CD8-positive, alpha-beta memory T cell (primary cell): ENCODE measurements around the gene CTU1. TPM values are rescaled to one million over a fixed set of nuclear protein-coding genes. Genes with fewer than 3 reads are reported as not detected.

ENCODE experiments used
- CTCF ChIA-PET: fragments of 350-600 bp; sonication (Branson Sonifier 250); formaldehyde crosslinking; loops from one replicate; lab custom pipeline; 2021; ENCODE audit warnings: antibody characterized with exemption; lab: Charles Lee
- POLR2A ChIA-PET: fragments of 350-600 bp; sonication (Branson Sonifier 250); formaldehyde crosslinking; loops from one replicate; lab custom pipeline; 2021; ENCODE audit warnings: antibody characterized with exemption; lab: Charles Lee
- DNase-seq, 5 donors: peaks; one replicate each; pipeline versions ENCODE4 v3.0.0 to v3.0.0-alpha.2; 2020 to 2022; ENCODE audit warnings: mixed read lengths in 1 of 5
- H3K27ac ChIP-seq: one replicate; pipeline ENCODE4 v1.7.0; 2013; ENCODE audit warnings: low read depth, mild to moderate bottlenecking, low read length, moderate library complexity
- H3K27me3 ChIP-seq: 2 replicates; pipeline ENCODE4 v1.7.0; 2013; ENCODE audit warnings: low read length, mild to moderate bottlenecking; ENCODE audit not compliant: insufficient read depth, poor library complexity, severe bottlenecking
- H3K36me3 ChIP-seq: 2 replicates; pipeline ENCODE4 v1.7.0; 2013; ENCODE audit warnings: mild to moderate bottlenecking, low read length, moderate library complexity; ENCODE audit not compliant: insufficient read depth
- H3K4me1 ChIP-seq: 2 replicates; pipeline ENCODE4 v1.7.0; 2013; ENCODE audit warnings: mild to moderate bottlenecking, low read length, moderate library complexity; ENCODE audit not compliant: insufficient read depth
- H3K4me3 ChIP-seq: 2 replicates; pipeline ENCODE4 v1.7.0; 2013; ENCODE audit warnings: mild to moderate bottlenecking, low read length
- H3K9me3 ChIP-seq: 2 replicates; pipeline ENCODE4 v1.7.0; 2013; ENCODE audit warnings: mild to moderate bottlenecking, low read length
- H3K27ac Mint-ChIP-seq, 8 donors: one replicate each; pipeline ENCODE4 v1.8.0; 2020 to 2021; ENCODE audit warnings: mixed read lengths in 8 of 8, mild to moderate bottlenecking in 6 of 8, inconsistent platforms in 3 of 8, moderate library complexity in 3 of 8
- H3K27me3 Mint-ChIP-seq, 2 donors: one replicate each; pipeline ENCODE4 v1.8.0; 2020 to 2021; ENCODE audit warnings: mixed read lengths in 2 of 2, mild to moderate bottlenecking in 1 of 2, moderate library complexity in 1 of 2
- H3K36me3 Mint-ChIP-seq, 3 donors: one replicate each; pipeline ENCODE4 v1.8.0; 2020 to 2021; ENCODE audit warnings: mixed read lengths in 3 of 3, inconsistent platforms in 1 of 3, mild to moderate bottlenecking in 1 of 3
- H3K4me1 Mint-ChIP-seq, 3 donors: one replicate each; pipeline ENCODE4 v1.8.0; 2020 to 2021; ENCODE audit warnings: mixed read lengths in 3 of 3, inconsistent platforms in 1 of 3, mild to moderate bottlenecking in 1 of 3
- H3K4me3 Mint-ChIP-seq, 7 donors: one replicate each; pipeline ENCODE4 v1.8.0; 2020 to 2021; ENCODE audit warnings: mixed read lengths in 7 of 7, mild to moderate bottlenecking in 6 of 7, moderate library complexity in 4 of 7, inconsistent platforms in 2 of 7
- H3K9me3 Mint-ChIP-seq, 5 donors: one replicate each; pipeline ENCODE4 v1.8.0; 2020 to 2022; ENCODE audit warnings: mixed read lengths in 5 of 5, mild to moderate bottlenecking in 3 of 5, moderate library complexity in 2 of 5, inconsistent platforms in 1 of 5
- polyA plus RNA-seq: library from polyadenylated mRNA; unstranded; fragments of 300-500 nt; fragmentation: Illumina TruSeq; gene quantifications from one replicate; pipeline ENCODE4 v1.2.3, GENCODE V29; 2021
- total RNA-seq, 2 experiments: library from RNA; stranded (reverse); gene quantifications; one replicate each; pipeline ENCODE4 v1.2.3, GENCODE V29; 2021

Gene CTU1
- total and polyA plus RNA-seq, 3 experiments from 2014 or later, result 8.8 to 13.4 (median 11.0) TPM

DNA sequence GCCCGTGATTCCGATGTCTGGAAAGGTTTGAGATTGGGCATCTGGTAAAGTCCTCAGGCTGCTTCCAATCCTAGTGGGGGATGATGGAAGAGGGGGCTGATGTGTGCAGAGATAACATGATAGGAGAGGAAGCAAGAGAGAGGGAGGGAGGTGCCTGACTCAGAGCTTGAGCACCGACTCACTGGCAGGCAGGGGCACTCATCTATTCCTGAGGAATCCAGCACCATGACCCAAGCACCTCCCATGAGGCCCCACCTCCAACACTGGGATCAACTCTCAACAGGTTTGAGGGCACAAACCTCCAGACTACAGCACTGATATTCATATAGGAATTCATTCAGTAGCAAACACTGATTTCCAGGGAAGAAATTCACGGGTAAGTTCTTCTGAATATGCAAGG lies 10.9 kb upstream of the CTU1 start:
- POLR2A ChIA-PET, result no interaction called here
- CTCF ChIA-PET, result no interaction called here
- peaks cover 72% of the 10 kb centered on the region for H3K4me1 ChIP-seq

DNA sequence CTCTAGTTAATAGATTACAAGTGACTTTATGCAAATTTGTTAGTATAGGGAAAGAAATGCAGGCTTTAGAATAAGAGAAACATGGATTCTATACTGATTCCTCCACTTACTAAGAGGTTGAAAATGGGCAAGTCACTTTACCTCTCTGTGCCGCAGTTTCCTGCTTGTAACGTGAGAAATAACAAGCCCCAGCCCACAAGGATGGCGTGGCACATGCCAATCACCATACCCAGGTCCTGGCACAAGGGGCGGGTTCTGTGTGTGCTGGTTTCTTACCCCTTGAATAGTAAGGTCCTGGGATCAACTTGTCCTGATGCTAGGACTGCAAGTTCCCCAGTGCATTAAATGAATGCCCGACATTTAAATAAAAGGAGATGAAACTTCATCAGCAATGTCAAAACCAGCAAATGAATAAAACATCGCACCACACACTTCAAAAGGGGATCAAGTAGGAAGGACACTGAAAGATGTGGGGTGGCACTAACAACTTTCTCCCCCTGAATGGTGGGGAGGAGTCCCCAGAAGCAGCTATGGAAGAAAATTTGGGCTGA lies 8.6 kb upstream of the CTU1 start:
- H3K27me3 Mint-ChIP-seq, result no peaks in the 10 kb centered on the region
- H3K4me3 ChIP-seq, result no peak overlapping the region
- CTCF ChIA-PET, result no interaction called here
- H3K27ac Mint-ChIP-seq, result peak overlapping the region; percentile 39 to 91 (median 76)
- peak in 1 of 5 donors; percentile 17 for DNase-seq
- peaks cover 20 to 44% (median 24%) of the 10 kb centered on the region in 3 donors for H3K4me1 Mint-ChIP-seq
- no peaks in the 10 kb centered on the region for H3K9me3 Mint-ChIP-seq
- POLR2A ChIA-PET, result interaction anchor here (0.6 kb wide), 1 partner anchor 8 kb away, joined by 5 read pairs; no protein-coding TSS in a partner anchor
- H3K27me3 ChIP-seq, result no peaks in the 10 kb centered on the region
- peaks cover 0 to 1% (median 0%) of the 10 kb centered on the region in 3 donors for H3K36me3 Mint-ChIP-seq
- H3K4me3 Mint-ChIP-seq, result peak overlapping the region in 6 of 7 donors; percentile 19 to 62 (median 38)
- H3K9me3 ChIP-seq, result no peaks in the 10 kb centered on the region
- peaks cover 58% of the 10 kb centered on the region for H3K4me1 ChIP-seq
- no peaks in the 10 kb centered on the region for H3K36me3 ChIP-seq
- no peak overlapping the region for H3K27ac ChIP-seq

More for the DNA sequence above, 10.9 kb upstream of the CTU1 start:
- Mint-ChIP-seq H3K36me3 (peaks cover 0 to 4% (median 1%) of the 10 kb centered on the region in 3 donors), H3K4me3 (peak overlapping the region in 1 of 7 donors; percentile 2), H3K4me1 (peaks cover 42 to 63% (median 47%) of the 10 kb centered on the region in 3 donors), H3K27ac (peak overlapping the region; percentile 1 to 92 (median 45)), H3K9me3 (no peaks in the 10 kb centered on the region), H3K27me3 (no peaks in the 10 kb centered on the region)
- Histone ChIP-seq H3K36me3 (no peaks in the 10 kb centered on the region), H3K4me3 (no peak overlapping the region), H3K27ac (no peak overlapping the region), H3K27me3 (no peaks in the 10 kb centered on the region), H3K9me3 (no peaks in the 10 kb centered on the region)
- DNase-seq, result no peak

DNA sequence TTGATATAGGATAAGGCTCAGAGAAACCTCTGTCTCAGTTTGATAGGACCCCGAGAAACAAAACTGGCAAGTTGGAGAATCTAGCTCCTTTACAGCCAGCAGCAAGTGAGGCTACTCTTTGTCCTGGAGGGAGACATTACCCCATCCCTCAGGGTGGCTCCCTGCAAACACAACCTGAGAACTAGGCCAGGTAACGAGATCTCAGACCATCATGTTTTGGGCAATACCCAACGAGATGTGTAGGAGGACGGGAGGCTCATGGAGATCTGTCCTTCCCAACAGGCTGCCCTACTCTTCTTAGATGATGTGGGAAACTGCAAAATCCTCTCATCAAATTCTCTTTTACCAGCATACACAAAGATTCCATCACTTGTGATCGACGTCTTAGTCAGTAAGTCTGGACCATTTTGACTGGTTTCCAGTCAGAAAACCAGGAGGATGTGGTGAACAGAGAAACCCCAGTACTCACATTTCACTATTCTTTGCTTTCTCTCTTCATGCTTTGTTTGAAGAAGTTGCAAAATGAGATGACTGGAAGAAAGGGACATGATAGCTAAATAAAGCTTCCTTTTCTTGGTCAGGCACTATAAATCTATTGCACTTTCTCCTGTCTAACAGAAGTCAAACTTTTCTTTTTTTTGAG lies 6.0 kb upstream of the CTU1 start:
- peak in 1 of 5 donors; percentile 23 for DNase-seq
- H3K27me3 Mint-ChIP-seq, result no peaks in the 10 kb centered on the region
- Histone ChIP-seq H3K27ac (no peak overlapping the region), H3K4me3 (no peak overlapping the region), H3K27me3 (no peaks in the 10 kb centered on the region), H3K9me3 (no peaks in the 10 kb centered on the region), H3K36me3 (no peaks in the 10 kb centered on the region), H3K4me1 (peaks cover 41% of the 10 kb centered on the region)
- H3K36me3 Mint-ChIP-seq, result peaks cover 0 to 1% (median 0%) of the 10 kb centered on the region in 3 donors
- peak overlapping the region in 5 of 8 donors; percentile 47 to 86 (median 55) for H3K27ac Mint-ChIP-seq
- H3K4me3 Mint-ChIP-seq, result peak overlapping the region in 6 of 7 donors; percentile 12 to 69 (median 46)
- ChIA-PET POLR2A (interaction anchor here (1.2 kb wide), 1 partner anchor 17 kb away, joined by 4 read pairs; no protein-coding TSS in a partner anchor), CTCF (interaction anchor here (1.1 to 1.5 kb wide), 2 partner anchors 18 to 43 kb away, joined by 3 read pairs; no protein-coding TSS in a partner anchor)
- peaks cover 5 to 37% (median 10%) of the 10 kb centered on the region in 3 donors for H3K4me1 Mint-ChIP-seq
- H3K9me3 Mint-ChIP-seq, result no peaks in the 10 kb centered on the region

DNA sequence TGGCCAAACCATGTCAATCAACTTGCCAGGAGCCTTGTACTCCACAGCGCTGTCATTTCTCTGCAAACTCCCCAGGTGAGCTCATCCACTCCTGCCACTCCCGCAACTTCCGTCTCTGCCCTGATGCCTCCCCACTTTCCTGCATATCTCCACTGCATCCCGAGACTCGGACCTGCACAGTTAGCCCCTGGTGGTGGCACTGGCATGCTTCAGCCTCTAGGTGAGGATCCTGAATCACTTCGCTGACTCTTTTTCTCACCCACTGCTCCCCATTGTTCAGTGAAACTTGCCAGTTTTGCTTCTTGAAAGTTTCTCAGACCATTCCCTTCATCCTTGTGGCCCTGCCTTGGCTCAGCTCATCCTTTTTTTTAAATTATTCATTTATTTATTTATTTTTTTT lies 3.4 kb upstream of the CTU1 start:
- H3K4me1 ChIP-seq, result peaks cover 51% of the 10 kb centered on the region
- no peak overlapping the region for H3K4me3 ChIP-seq
- peaks cover 0 to 3% of the 10 kb centered on the region in 2 donors for H3K27me3 Mint-ChIP-seq
- no peaks in the 10 kb centered on the region for H3K27me3 ChIP-seq
- no peaks in the 10 kb centered on the region for H3K9me3 Mint-ChIP-seq
- ChIA-PET POLR2A (no interaction called here), CTCF (no interaction called here)
- no peaks in the 10 kb centered on the region for H3K9me3 ChIP-seq
- no peak overlapping the region for H3K4me3 Mint-ChIP-seq
- H3K4me1 Mint-ChIP-seq, result peaks cover 21 to 43% (median 29%) of the 10 kb centered on the region in 3 donors
- H3K36me3 ChIP-seq, result no peaks in the 10 kb centered on the region
- H3K27ac Mint-ChIP-seq, result no peak overlapping the region
- peaks cover 0 to 12% (median 1%) of the 10 kb centered on the region in 3 donors for H3K36me3 Mint-ChIP-seq
- DNase-seq, result no peak
- H3K27ac ChIP-seq, result no peak overlapping the region

DNA sequence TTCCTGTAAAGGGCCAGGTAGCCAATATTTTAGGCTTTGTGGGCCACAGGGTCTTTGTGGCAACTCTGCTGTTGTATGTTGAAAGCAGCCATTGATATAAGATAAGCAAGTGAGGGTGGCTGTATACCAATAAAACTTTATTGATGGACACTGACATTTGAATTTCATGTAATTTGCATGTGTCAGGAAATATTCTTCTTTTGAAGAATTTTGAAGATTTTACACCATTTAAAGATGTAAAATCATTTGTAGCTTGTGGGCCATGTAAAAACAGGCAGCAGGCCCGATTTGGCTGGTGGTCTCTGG lies 2.4 kb upstream of the CTU1 start:
- peaks cover 29 to 40% (median 36%) of the 10 kb centered on the region in 3 donors for H3K4me1 Mint-ChIP-seq
- DNase-seq, result no peak
- Histone ChIP-seq H3K4me3 (no peak overlapping the region), H3K9me3 (no peaks in the 10 kb centered on the region), H3K27ac (no peak overlapping the region), H3K36me3 (no peaks in the 10 kb centered on the region), H3K27me3 (no peaks in the 10 kb centered on the region), H3K4me1 (peaks cover 42% of the 10 kb centered on the region)
- no peaks in the 10 kb centered on the region for H3K9me3 Mint-ChIP-seq
- peaks cover 0 to 18% (median 3%) of the 10 kb centered on the region in 3 donors for H3K36me3 Mint-ChIP-seq
- no peak overlapping the region for H3K4me3 Mint-ChIP-seq
- no peak overlapping the region for H3K27ac Mint-ChIP-seq
- peaks cover 0 to 3% of the 10 kb centered on the region in 2 donors for H3K27me3 Mint-ChIP-seq
- ChIA-PET CTCF (interaction anchor here (1.9 to 2.0 kb wide), 2 partner anchors 13 to 48 kb away, joined by 5 to 7 read pairs; no protein-coding TSS in a partner anchor), POLR2A (no interaction called here)

DNA sequence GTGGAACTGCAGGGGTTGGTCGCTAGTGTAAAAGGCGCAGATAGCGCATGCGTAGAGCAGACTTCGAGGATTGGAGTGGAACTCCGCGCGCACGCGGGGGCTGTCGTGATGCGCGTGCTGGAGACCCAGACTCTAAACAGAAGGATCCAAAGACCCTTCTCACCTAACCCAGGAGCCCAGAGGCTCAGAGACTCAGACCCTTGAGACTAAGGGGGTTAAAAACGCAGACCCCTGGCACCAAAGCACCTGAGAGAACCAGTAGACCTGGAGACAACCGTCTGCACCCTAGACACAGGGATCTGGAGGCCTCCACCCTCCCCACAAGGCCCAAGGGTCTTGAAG lies 567 bp upstream of the CTU1 start:
- Mint-ChIP-seq H3K36me3 (peaks cover 0 to 31% (median 6%) of the 10 kb centered on the region in 3 donors), H3K4me1 (peaks cover 37 to 50% (median 40%) of the 10 kb centered on the region in 3 donors), H3K27me3 (peaks cover 0 to 3% of the 10 kb centered on the region in 2 donors), H3K27ac (peak overlapping the region; percentile 92 to 100 (median 98)), H3K9me3 (no peaks in the 10 kb centered on the region), H3K4me3 (peak overlapping the region; percentile 89 to 99 (median 96))
- ChIA-PET CTCF (interaction anchor here (2.0 kb wide), 1 partner anchor 50 kb away, joined by 7 read pairs; no protein-coding TSS in a partner anchor), POLR2A (interaction anchor here (0.7 kb wide), 2 partner anchors 8 to 28 kb away, joined by 3 to 5 read pairs; no protein-coding TSS in a partner anchor)
- Histone ChIP-seq H3K9me3 (no peaks in the 10 kb centered on the region), H3K36me3 (no peaks in the 10 kb centered on the region), H3K27ac (peak overlapping the region; percentile 82), H3K4me3 (peak overlapping the region; percentile 91), H3K4me1 (peaks cover 24% of the 10 kb centered on the region), H3K27me3 (no peaks in the 10 kb centered on the region)
- DNase-seq, result no peak

DNA sequence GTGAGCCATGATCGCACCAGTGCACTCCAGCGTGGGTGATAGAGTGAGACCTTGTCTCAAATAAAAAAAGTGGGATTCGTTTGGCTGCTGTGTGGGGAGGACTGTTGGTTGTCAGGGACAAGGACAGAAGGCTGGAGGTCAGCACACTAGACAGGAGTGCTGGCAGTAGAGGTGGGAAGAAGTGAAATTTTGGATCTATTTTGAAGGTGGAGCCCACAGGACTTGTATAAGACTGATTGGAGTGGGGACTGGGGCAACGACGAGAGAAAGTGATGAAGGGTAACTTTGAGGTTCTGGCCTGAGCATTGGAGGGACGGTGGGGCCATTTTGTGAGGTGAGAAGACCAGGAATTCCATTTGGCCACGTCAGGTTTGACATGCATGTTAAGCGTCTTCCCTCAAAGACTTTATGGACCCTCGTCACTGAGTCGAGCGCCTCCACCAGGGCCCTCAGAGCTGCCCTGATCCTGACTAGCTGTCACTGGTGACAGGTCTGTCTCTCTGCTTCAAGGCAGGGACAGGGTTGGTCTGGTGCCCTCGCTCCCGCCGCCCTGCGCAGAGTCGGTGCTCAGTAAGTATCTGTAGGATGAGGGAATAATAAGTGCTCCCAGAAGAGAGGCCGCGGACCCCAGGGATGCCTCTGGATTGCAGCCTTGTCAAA lies 673 bp downstream of the CTU1 start:
- H3K27me3 Mint-ChIP-seq, result peaks cover 0 to 3% of the 10 kb centered on the region in 2 donors
- peak overlapping the region; percentile 82 for H3K27ac ChIP-seq
- no peaks in the 10 kb centered on the region for H3K9me3 ChIP-seq
- no peaks in the 10 kb centered on the region for H3K27me3 ChIP-seq
- peak overlapping the region; percentile 91 for H3K4me3 ChIP-seq
- CTCF ChIA-PET, result no interaction called here
- POLR2A ChIA-PET, result no interaction called here
- peak in 1 of 5 donors; percentile 10 for DNase-seq
- H3K4me3 Mint-ChIP-seq, result peak overlapping the region; percentile 89 to 99 (median 96)
- peaks cover 0 to 44% (median 6%) of the 10 kb centered on the region in 3 donors for H3K36me3 Mint-ChIP-seq
- H3K9me3 Mint-ChIP-seq, result no peaks in the 10 kb centered on the region
- H3K36me3 ChIP-seq, result peaks cover 3% of the 10 kb centered on the region
- peak overlapping the region; percentile 92 to 100 (median 98) for H3K27ac Mint-ChIP-seq
- peaks cover 18% of the 10 kb centered on the region for H3K4me1 ChIP-seq
- peaks cover 40 to 60% (median 53%) of the 10 kb centered on the region in 3 donors for H3K4me1 Mint-ChIP-seq
